Gastroesophageal sphincter (tissue), 4 donors: Measurements from ENCODE around the gene MAPKAPK3. TPM values are rescaled to one million over a fixed set of nuclear protein-coding genes. Genes with fewer than 3 reads are reported as not detected.
A peak's percentile ranks its signal among the peaks of the same experiment; 100 is the strongest.

Experiments
- ATAC-seq: fragments of 150-250 bp; one replicate; pipeline ENCODE4 v1.9.1; 2016; ENCODE audit warnings: mild to moderate bottlenecking, moderate library complexity
- H3K27ac ChIP-seq, 4 donors: fragments of 200-600 bp; sonication (generic) in 3 of 4; 1 replicate in 3 of 4; 2 replicates in 1 of 4; pipeline ENCODE4 v1.5.1; 2016 to 2019
- H3K27me3 ChIP-seq: fragments of 200-600 bp; sonication (generic); one replicate; pipeline ENCODE4 v1.5.1; 2019
- H3K36me3 ChIP-seq, 2 donors: fragments of 200-600 bp; sonication (generic); one replicate each; pipeline ENCODE4 v1.5.1; 2019; ENCODE audit warnings: control low read depth in 1 of 2
- H3K4me1 ChIP-seq, 3 donors: fragments of 200-600 bp; sonication (generic); 1 replicate in 2 of 3; 2 replicates in 1 of 3; pipeline ENCODE4 v1.5.1; 2016 to 2019; ENCODE audit warnings: control low read depth in 2 of 3
- H3K4me3 ChIP-seq, 2 donors: fragments of 200-600 bp; sonication (generic); one replicate each; pipeline ENCODE4 v1.5.1; 2019; ENCODE audit warnings: mild to moderate bottlenecking in 1 of 2, moderate library complexity in 1 of 2
- H3K9me3 ChIP-seq, 3 donors: fragments of 200-600 bp; sonication (generic); one replicate each; pipeline ENCODE4 v1.5.1; 2017 to 2019; ENCODE audit warnings: control low read depth in 2 of 3
- CTCF ChIP-seq, 4 experiments: fragments of 200-600 bp in 2 of 4; fragments of 450-650 bp in 2 of 4; sonication (generic) in 1 of 4; IDR thresholded peaks; one replicate each; pipeline ENCODE4 v1.5.1; 2017 to 2019; ENCODE audit warnings: antibody characterized with exemption in 4 of 4, mild to moderate bottlenecking in 2 of 4, moderate library complexity in 2 of 4
- EP300 ChIP-seq: sonication (generic); formaldehyde crosslinking; IDR thresholded peaks from one replicate; pipeline ENCODE4 v1.6.1; 2017; ENCODE audit warnings: antibody characterized with exemption, mild to moderate bottlenecking
- POLR2A ChIP-seq, 2 donors: fragments of 450-650 bp; IDR thresholded peaks; one replicate each; pipeline ENCODE4 v1.6.1; 2017; ENCODE audit warnings: antibody characterized with exemption in 2 of 2, mild to moderate bottlenecking in 2 of 2, moderate library complexity in 1 of 2
- POLR2AphosphoS5 ChIP-seq: sonication (generic); formaldehyde crosslinking; IDR thresholded peaks from one replicate; pipeline ENCODE4 v1.6.1; 2017; ENCODE audit warnings: antibody characterized with exemption
- WGBS, 2 donors: methylation state at CpG; one replicate each; pipeline ENCODE4 v1.1.5; 2018; ENCODE audit warnings: low coverage in 1 of 2; 5-methylcytosine and 5-hydroxymethylcytosine counted together
- total RNA-seq, 4 donors: library from RNA; depleted of rRNA; stranded (reverse); fragments of >200 nt; gene quantifications; one replicate each; pipeline ENCODE4 v1.1.0, GENCODE V29; 2016

The MAPKAPK3 gene
- total RNA-seq, 4 donors from 2014 or later = 18.7 to 30.2 (median 22.4) TPM

DNA sequence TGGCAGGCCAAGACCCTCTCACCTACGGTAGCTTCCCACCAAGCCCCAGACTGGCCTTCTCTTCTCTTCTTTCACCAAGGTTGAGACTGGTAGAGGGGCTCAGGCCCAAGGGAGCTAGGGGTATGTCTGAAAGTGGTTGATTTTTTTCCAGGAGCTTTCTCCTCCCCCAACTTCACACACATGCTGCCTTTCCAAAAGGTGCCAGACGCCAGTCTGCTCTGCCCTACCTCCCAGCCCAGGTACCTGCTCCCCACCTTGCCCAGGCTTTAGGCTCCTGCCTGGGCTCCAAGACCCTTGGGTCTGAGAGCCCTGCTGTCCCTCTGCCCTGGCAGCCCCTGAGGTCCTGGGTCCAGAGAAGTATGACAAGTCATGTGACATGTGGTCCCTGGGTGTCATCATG, 28.4 kb downstream of the MAPKAPK3 start:
- H3K4me1 ChIP-seq = peaks cover 0 to 47% (median 0%) of the 10 kb centered on the region in 3 donors
- H3K27ac ChIP-seq = no peak overlapping the region
- no peaks in the 10 kb centered on the region for H3K9me3 ChIP-seq
- H3K27me3 ChIP-seq = no peaks in the 10 kb centered on the region
- WGBS, 2 donors = 43 to 100% methylated on average over 1 of the region's 2 CpGs
- H3K4me3 ChIP-seq = no peak overlapping the region
- no peak for TF ChIP-seq POLR2AphosphoS5
- no peak for TF ChIP-seq EP300
- no peak for TF ChIP-seq CTCF (IDR thresholded peaks at IDR 0.05)
- TF ChIP-seq POLR2A (IDR thresholded peaks at IDR 0.05) = no peak
- peaks cover 0 to 89% of the 10 kb centered on the region in 2 donors for H3K36me3 ChIP-seq
- ATAC-seq = no peak

DNA sequence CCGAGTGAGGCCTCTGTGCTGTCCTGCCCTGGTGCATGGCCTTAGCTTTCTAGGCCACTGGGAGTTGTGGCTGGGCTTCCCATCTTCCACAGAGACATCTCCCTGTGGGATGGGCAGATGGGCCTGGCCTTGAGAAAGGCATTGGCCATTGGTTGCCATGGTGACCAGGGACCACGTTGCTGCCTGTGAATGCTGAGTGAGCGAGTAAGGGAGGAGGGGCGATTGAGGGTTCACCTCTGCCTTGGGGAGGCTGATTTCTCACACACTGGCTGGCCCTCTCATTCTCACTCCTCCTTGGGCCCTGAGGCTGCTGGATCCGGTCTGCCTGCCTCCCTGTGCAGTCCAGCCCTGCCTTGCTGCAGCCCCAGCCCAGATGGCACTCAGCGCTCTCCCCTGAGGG, 31.4 kb downstream of the MAPKAPK3 start:
- Histone ChIP-seq H3K4me1 (peaks cover 0 to 48% (median 0%) of the 10 kb centered on the region in 3 donors), H3K27me3 (no peaks in the 10 kb centered on the region), H3K9me3 (no peaks in the 10 kb centered on the region), H3K27ac (peak overlapping the region in 1 of 4 donors; percentile 46), H3K36me3 (peaks cover 0 to 60% of the 10 kb centered on the region in 2 donors), H3K4me3 (no peak overlapping the region)
- no peak for TF ChIP-seq CTCF (IDR thresholded peaks at IDR 0.05)
- no peak for TF ChIP-seq POLR2A (IDR thresholded peaks at IDR 0.05)
- TF ChIP-seq POLR2AphosphoS5 = no peak
- TF ChIP-seq EP300 = no peak
- ATAC-seq = no peak
- no CpG with 5 or more reads among the region's 6 CpGs for WGBS, 2 donors

GRCh38 chr3:50648944-50649343, 32.0 kb downstream of the MAPKAPK3 start:
- WGBS, 2 donors = no CpG with 5 or more reads among the region's 2 CpGs
- H3K4me1 ChIP-seq = peaks cover 0 to 41% (median 0%) of the 10 kb centered on the region in 3 donors
- no peak overlapping the region for H3K4me3 ChIP-seq
- no peaks in the 10 kb centered on the region for H3K9me3 ChIP-seq
- no peaks in the 10 kb centered on the region for H3K27me3 ChIP-seq
- peak overlapping the region in 1 of 4 donors; percentile 46 for H3K27ac ChIP-seq
- ATAC-seq = no peak
- H3K36me3 ChIP-seq = peaks cover 0 to 53% of the 10 kb centered on the region in 2 donors
- TF ChIP-seq POLR2A (IDR thresholded peaks at IDR 0.05) (no peak), EP300 (no peak), CTCF (IDR thresholded peaks at IDR 0.05) (no peak), POLR2AphosphoS5 (no peak)

- WGBS, 2 donors = 47% methylated on average over 2 of the region's 8 CpGs; no CpG with 5 or more reads in 1 of the 2 donors
- no peak for ATAC-seq
- H3K27me3 ChIP-seq = no peaks in the 10 kb centered on the region
- TF ChIP-seq CTCF (IDR thresholded peaks at IDR 0.05) (no peak), EP300 (no peak), POLR2A (IDR thresholded peaks at IDR 0.05) (no peak), POLR2AphosphoS5 (no peak)
- no peak overlapping the region for H3K4me3 ChIP-seq
- H3K4me1 ChIP-seq = peaks cover 0 to 36% (median 0%) of the 10 kb centered on the region in 3 donors
- H3K9me3 ChIP-seq = no peaks in the 10 kb centered on the region
- peaks cover 0 to 48% of the 10 kb centered on the region in 2 donors for H3K36me3 ChIP-seq
- H3K27ac ChIP-seq = peak overlapping the region in 1 of 4 donors; percentile 46
Measured at GRCh38 chr3:50649451-50649931, 32.5 kb downstream of the MAPKAPK3 start.

DNA sequence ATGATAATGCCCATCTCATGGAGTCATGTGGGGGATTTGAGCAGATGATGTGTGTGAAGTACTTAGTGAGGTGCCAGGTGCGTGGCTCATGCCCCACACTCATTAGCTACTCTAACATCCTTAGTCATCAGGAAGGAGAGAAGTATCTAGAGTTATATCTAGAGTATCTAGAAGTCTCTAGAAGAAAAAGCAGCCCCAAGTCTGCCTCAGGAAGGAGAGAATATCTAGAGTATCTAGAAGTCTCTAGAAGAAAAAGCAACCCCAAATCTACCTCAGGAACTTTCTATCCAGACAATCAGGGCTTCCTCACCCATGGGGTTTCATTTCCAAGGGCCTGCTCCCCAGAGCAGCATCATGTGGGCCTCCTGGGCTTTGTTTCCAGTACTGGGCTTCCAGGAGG, 33.1 kb downstream of the MAPKAPK3 start:
- H3K4me1 ChIP-seq = peaks cover 0 to 30% (median 0%) of the 10 kb centered on the region in 3 donors
- H3K36me3 ChIP-seq = peaks cover 0 to 44% of the 10 kb centered on the region in 2 donors
- WGBS, 2 donors = 100% methylated on average over 1 of the region's 1 CpG; no CpG with 5 or more reads in 1 of the 2 donors
- ATAC-seq = no peak
- no peaks in the 10 kb centered on the region for H3K9me3 ChIP-seq
- no peak overlapping the region for H3K4me3 ChIP-seq
- peak overlapping the region in 1 of 4 donors; percentile 46 for H3K27ac ChIP-seq
- no peaks in the 10 kb centered on the region for H3K27me3 ChIP-seq
- TF ChIP-seq POLR2A (IDR thresholded peaks at IDR 0.05) (no peak), CTCF (IDR thresholded peaks at IDR 0.05) (no peak), EP300 (no peak), POLR2AphosphoS5 (no peak)
